SW 1271 (cell line): Measurements from ENCODE around the gene NMRK1.

Source experiments
- DNase-seq, 2 experiments: peaks; one replicate each; lab custom pipeline; 2025; lab: John Stamatoyannopoulos, UW

Gene NMRK1

GRCh38 chr9:75061169-75061568 is 26.8 kb downstream of the NMRK1 start:
- DNase-seq, result no peak

GRCh38 chr9:75054368-75055001 is 33.5 kb downstream of the NMRK1 start:
- no peak for DNase-seq

DNA sequence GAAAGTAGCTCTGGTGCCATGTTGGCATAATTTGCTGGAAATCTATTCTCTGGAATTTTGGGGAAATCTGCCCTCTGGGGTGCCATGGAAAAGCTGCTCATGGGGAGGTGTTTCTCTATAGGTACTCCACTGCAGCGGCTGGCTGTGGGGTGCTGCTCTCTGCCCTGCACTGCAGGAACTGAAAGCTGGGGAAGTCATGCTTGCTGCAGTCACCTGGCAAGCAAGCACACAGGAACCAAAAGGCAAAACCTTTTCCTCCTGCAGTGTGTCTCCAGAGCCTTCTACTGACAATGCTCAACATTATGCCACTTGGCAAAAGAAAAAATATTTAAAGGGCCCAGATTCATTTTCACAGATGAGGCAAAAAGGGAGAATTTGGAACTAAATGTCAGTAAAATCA is 34.1 kb downstream of the NMRK1 start:
- DNase-seq, result no peak

- DNase-seq, result no peak
Measured at GRCh38 chr9:75051285-75051684, 36.7 kb downstream of the NMRK1 start.

- DNase-seq, result no peak
Measured at GRCh38 chr9:75047506-75047905, 40.4 kb downstream of the NMRK1 start.

DNA sequence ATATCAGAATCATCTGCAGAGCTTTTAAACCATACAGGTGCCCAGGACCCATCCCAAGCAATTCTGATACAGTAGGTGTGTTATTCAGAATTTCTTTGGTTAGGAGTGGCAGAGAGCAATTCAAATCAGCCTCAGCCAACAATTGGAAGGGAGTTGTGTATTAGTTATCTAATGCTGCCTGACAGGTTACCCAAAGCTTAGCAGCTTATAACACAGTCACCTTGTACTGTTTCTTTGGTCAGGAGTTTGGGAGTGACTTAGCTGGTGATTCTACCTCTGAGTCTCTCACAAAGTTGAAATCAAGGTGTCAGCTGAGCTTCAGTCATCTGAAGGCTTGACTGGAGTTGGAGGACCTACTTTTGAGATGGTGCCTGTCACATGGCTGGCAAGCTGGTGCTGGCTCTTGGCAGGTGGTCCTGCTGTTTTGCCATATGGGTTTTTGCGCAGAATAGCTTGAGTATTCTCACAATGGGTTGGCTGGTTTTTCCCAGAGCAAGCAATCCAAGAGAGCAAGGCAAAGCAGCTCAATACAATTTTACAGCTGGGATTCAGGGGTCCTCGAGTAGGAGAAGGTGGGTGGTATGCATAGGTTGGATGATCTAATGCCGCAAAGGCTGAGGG is 41.1 kb downstream of the NMRK1 start:
- DNase-seq, result no peak

GRCh38 chr9:75041041-75041440 is 46.9 kb downstream of the NMRK1 start:
- no peak for DNase-seq

DNA sequence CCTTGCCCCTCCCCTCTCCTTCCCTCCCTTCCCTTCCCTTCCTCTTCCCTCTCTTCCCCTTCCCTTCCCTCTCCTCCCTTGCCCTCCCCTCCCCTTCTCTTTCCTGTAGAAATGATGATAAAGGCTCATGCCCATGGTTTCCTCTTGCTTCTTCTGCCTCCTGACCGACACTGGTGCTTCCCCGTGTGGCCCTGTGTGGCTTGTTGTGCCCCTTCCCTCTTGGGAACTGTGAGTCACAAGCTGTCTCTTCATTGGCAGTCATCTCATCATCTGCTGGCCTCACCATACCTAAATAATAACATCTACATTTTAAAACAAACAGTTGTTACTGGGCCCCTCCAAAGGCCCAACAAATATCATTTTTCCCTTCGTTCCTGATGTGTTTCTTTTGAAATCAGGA is 48.2 kb downstream of the NMRK1 start:
- no peak for DNase-seq

DNA sequence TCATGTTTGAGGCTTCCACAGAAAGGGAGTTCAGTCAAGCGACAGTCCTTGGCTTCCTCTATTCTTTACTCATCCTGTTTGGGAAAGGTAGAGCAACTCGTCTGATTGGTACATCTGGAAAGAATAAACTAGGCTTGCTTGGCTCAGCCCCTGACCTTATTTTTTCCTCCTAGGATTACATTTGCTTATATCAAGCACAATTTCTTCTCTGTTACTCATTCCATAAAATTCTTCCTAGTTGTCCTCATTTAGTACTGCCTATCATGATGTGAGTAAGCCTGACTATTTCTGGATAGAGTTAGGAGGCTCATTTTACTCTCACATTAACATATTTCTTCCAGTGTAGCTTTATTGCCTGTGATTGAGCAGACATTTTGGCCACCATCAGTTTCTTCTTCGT is 48.9 kb downstream of the NMRK1 start:
- DNase-seq, result no peak

GRCh38 chr9:75036793-75037192 is 51.2 kb downstream of the NMRK1 start:
- no peak for DNase-seq

DNA sequence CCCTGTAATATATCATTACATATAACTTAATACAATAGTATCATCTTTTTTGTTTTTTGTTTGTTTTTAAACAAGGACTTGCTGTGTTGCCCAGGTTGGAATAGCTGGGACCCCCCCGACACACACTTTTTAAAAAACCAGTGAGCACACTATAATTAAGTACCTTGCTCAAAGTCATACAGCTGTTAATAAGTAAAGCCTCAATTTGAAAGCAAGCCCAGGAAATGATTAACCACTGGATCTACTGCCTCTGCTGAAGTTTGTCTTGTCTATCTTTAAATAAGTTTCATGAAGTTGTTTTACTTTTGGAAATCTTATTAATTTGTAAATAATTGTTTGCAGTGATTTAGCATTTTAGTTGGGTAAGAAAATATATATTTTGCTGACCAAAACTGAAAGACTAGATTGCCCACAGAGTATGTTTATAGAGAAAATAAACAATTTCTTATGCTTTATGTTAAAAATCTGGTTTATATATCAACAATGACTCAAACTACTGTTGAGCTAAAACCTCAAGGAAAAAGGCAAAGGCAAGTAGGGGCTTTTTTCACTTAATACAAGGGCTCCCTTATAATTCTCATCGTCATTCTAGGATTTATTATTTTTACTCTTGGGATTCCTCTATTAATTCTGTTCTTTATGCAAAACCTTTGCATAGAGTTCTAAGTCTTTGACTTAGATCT is 54.0 kb downstream of the NMRK1 start:
- no peak for DNase-seq

DNA sequence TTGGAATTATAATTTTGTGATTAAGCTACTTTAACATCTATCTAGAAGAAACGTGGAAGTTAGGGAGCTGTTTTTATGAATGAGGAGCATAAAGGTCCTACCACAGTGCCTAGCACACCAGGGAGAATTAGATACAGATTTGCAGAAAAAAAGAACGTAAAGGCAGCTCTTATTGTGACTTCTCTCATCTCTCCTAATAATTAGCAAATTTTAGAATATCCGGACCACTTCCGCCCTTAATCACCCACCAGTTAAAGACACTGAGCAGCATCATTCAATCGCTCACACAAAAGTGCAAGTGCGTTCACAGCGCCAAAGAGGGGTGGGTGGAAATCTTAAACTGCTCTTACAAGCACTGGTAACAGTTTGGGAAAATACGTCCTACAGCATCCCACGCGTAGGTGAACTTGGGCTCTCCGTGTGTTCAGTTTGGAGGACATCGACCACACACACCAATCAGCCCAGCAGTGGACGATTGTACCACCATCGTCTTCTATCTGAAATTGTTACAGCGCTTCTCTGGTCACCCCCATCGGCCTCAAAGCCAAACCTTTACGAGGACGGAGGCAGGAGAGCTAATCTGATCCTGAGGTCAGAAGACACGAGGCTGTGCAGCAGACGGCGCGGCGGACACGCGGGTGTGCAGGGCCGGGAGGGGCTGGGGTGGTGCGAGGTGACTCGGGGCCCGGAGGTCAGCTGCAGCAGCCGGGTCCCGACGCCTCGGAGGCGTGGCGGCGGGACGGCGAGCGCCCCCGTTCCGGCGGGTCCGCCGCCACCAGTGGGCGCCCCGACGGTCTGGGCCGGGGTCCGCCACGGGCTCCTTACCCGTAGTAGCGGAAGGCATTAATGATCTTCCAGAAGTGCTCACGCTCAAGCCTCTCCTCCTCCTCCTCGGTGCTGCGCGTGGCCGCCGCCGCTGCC is 60.5 kb downstream of the NMRK1 start:
- DNase-seq, result peak; percentile 11 to 62

GRCh38 chr9:75023846-75024245 is 64.1 kb downstream of the NMRK1 start:
- no peak for DNase-seq

GRCh38 chr9:75019654-75020053 is 68.3 kb downstream of the NMRK1 start:
- no peak for DNase-seq

DNA sequence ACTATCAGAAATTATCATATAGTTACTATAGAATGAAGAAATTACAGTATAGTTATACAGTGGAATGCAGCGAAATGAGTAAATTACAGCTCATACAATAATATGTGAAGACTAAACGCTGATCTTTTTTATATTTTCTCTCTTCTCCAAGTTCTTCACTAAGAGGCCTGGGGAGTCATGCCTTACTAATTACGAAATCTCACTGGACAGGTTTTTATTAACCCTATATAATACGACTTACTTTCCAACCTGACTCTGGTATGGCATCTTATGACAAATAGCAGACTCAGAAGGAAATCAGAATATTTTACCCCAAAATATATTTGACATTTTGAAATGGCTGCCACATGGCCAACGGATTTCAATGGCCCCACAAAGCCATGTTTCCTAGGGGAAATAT is 68.9 kb downstream of the NMRK1 start:
- no peak for DNase-seq

GRCh38 chr9:75017378-75017777 is 70.6 kb downstream of the NMRK1 start:
- no peak for DNase-seq

GRCh38 chr9:75013735-75014134 is 74.2 kb downstream of the NMRK1 start:
- DNase-seq, result no peak
